ENCODE results near the gene CDK9. TPM values are rescaled to one million over a fixed set of nuclear protein-coding genes. Genes with fewer than 3 reads are reported as not detected.

The CDK9 gene
- total RNA-seq, 4 donors from 2014 or later = 22.3 to 53.2 (median 41.2) TPM

DNA sequence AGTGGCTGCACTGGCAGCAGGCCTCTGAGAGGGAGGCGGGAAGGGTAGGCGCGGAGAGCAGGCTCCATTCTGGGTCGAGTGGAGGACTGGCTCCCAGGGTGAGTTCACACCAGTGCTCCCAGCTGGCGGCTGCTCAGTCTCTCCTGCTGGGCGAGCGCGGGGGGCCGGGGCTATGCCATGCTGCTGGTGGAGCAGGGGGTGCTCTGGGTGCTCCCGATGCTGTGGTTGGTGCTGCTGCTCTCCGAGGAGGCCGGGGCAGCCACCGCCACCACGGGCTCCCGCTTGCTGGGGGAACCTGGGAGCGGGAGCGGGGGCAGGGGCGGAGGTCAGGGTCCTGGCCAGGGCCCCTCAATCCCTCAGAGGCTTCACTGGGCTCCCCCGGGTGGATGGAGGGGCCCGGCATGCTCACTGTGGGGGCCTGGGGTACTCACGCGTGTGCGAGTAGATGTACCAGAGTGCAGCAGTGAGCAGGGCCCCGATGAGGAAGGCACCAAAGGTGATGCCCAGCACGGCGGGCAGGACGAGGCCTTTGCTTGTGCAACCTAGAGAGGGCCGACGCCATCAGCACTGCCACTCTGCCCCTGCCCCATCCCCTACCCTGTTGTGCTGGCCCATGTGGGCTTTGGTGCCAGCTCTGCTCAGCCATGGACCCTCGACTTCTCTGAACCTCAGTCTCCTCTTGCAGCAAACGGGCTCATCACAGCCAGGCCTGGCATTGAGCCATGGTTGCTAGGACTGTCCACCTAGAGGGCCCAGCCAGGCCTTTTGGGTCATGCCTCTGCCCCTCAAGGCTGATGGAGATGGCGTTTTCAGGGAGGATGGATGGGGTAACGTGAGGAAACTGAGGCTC, 29.9 kb downstream of the CDK9 start:
- Histone ChIP-seq H3K27me3 (no peaks in the 10 kb centered on the region), H3K4me1 (peaks cover 0 to 11% (median 0%) of the 10 kb centered on the region in 3 donors), H3K27ac (no peak overlapping the region), H3K9me3 (no peaks in the 10 kb centered on the region), H3K4me3 (no peak overlapping the region), H3K36me3 (peaks cover 23 to 100% (median 26%) of the 10 kb centered on the region in 3 donors)
- no peak for TF ChIP-seq POLR2A (IDR thresholded peaks at IDR 0.05)
- TF ChIP-seq, protein P1, sequence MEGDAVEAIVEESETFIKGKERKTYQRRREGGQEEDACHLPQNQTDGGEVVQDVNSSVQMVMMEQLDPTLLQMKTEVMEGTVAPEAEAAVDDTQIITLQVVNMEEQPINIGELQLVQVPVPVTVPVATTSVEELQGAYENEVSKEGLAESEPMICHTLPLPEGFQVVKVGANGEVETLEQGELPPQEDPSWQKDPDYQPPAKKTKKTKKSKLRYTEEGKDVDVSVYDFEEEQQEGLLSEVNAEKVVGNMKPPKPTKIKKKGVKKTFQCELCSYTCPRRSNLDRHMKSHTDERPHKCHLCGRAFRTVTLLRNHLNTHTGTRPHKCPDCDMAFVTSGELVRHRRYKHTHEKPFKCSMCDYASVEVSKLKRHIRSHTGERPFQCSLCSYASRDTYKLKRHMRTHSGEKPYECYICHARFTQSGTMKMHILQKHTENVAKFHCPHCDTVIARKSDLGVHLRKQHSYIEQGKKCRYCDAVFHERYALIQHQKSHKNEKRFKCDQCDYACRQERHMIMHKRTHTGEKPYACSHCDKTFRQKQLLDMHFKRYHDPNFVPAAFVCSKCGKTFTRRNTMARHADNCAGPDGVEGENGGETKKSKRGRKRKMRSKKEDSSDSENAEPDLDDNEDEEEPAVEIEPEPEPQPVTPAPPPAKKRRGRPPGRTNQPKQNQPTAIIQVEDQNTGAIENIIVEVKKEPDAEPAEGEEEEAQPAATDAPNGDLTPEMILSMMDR (IDR thresholded peaks at IDR 0.05) = no peak
- intact Hi-C loops (cut with DNase I) = no loop called here
- no peak for DNase-seq
- WGBS, 2 donors = 76 to 88% methylated on average over 4 to 6 of the region's 33 CpGs

DNA sequence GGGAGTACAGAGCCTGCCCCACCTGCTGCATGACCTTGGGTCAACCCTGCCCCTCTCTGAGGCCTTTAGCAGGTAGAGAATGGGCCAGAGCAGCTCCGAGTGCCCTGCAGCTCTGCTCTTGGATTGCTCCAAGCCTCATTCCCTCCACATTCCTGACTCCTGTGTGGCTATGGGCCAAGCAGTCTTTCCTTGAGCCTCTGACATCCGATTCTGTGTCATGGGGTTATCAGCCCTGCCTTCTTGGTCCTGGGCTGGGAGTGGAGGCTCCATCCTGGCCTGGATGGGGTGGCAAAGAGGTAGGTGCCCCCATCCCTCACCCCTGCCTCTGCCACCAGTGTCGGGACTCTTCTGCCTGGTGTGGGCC, 30.5 kb downstream of the CDK9 start:
- intact Hi-C loops (cut with DNase I) = no loop called here
- Histone ChIP-seq H3K27ac (no peak overlapping the region), H3K27me3 (no peaks in the 10 kb centered on the region), H3K4me1 (peaks cover 0 to 5% (median 0%) of the 10 kb centered on the region in 3 donors), H3K36me3 (peaks cover 23 to 100% (median 26%) of the 10 kb centered on the region in 3 donors), H3K9me3 (no peaks in the 10 kb centered on the region), H3K4me3 (no peak overlapping the region)
- DNase-seq = no peak
- TF ChIP-seq, protein P1 (IDR thresholded peaks at IDR 0.05) = no peak
- TF ChIP-seq POLR2A (IDR thresholded peaks at IDR 0.05) = no peak
- WGBS, 2 donors = 20% methylated on average over 1 of the region's 3 CpGs; no CpG with 5 or more reads in 1 of the 2 donors

DNA sequence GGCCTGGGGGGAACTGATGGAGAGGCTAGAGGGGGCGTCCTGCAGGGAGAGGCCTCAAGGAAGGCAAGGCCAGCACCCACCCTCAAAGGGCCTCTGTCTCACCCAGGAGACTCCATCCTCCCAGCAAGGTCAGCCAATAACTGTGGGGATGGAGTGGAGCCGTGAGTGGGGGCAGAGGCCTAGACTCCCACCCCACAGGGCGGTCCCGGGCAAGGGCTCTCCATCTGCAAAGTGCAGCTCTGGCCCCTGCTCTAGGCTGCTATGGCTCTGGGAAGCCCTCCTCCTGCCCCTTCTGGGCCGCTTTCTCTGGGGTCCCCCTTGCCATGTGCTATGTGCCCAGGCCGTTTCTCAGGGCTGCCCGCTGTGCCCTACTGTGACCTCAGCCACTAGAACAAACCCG, 30.9 kb downstream of the CDK9 start:
- intact Hi-C loops (cut with DNase I) = no loop called here
- 93% methylated on average over 3 of the region's 8 CpGs; no CpG with 5 or more reads in 1 of the 2 donors for WGBS, 2 donors
- Histone ChIP-seq H3K27ac (no peak overlapping the region), H3K27me3 (no peaks in the 10 kb centered on the region), H3K4me1 (peaks cover 0 to 1% (median 0%) of the 10 kb centered on the region in 3 donors), H3K9me3 (no peaks in the 10 kb centered on the region), H3K4me3 (no peak overlapping the region), H3K36me3 (peaks cover 23 to 98% (median 26%) of the 10 kb centered on the region in 3 donors)
- TF ChIP-seq POLR2A (IDR thresholded peaks at IDR 0.05) = no peak
- TF ChIP-seq, protein P1 (IDR thresholded peaks at IDR 0.05) = no peak
- DNase-seq = no peak

DNA sequence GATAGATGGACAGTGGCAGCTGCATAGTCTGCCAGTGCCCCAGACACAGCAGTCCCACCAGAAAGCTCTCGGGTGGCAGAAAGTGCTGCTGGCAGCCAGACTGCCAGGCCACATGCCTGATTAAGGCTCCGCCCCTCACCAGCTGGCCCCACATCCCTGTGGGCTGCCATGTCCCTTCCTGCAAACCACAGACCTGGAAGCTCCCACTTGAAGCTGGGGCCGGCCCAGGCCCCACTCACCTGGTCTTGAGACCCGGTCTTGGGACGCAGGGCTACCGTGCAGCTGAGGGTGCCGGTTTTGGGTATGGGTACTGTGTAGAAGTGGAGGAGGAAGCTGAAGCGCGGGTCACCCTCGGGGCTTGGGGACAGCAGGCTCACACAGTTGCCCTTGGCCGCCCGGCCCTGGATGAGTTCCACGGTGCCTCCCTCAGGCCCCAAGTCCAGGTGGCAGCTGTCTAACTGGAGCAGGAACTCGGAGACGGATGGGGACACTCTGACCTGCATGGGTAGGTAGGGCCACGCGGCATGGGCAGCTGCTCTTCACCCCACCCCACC, 32.1 kb downstream of the CDK9 start:
- no peaks in the 10 kb centered on the region for H3K9me3 ChIP-seq
- H3K27me3 ChIP-seq = no peaks in the 10 kb centered on the region
- H3K27ac ChIP-seq = no peak overlapping the region
- WGBS, 2 donors = 89 to 92% methylated on average over 3 to 5 of the region's 17 CpGs
- no peak overlapping the region for H3K4me3 ChIP-seq
- intact Hi-C loops (cut with DNase I) = no loop called here
- H3K36me3 ChIP-seq = peaks cover 21 to 86% (median 24%) of the 10 kb centered on the region in 3 donors
- no peaks in the 10 kb centered on the region for H3K4me1 ChIP-seq
- no peak for TF ChIP-seq POLR2A (IDR thresholded peaks at IDR 0.05)
- TF ChIP-seq, protein P1 (IDR thresholded peaks at IDR 0.05) = no peak
- no peak for DNase-seq

DNA sequence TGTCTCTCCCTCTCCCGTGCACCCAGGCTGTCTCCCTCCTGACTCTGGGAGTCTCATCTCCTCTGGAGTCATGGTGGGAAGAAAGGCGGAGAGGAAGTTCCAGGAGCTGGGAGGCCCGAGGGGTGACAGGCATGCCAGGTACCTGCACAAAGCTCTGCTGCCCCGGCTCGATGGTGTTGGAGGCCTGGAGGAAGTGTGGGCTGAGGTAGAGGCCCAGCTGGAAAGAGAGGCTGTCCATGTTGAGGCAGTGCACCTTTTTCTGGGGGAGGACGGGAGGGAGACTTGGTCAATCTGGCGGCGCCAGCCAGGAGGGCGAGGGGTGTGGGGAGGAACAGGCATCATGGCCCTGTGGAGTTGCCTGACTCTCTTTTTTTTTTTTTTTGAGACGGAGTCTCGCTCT, 32.7 kb downstream of the CDK9 start:
- intact Hi-C loops (cut with DNase I) = no loop called here
- peaks cover 14 to 79% (median 19%) of the 10 kb centered on the region in 3 donors for H3K36me3 ChIP-seq
- no peak for DNase-seq
- TF ChIP-seq POLR2A (IDR thresholded peaks at IDR 0.05) = no peak
- TF ChIP-seq, protein P1 (IDR thresholded peaks at IDR 0.05) = no peak
- no peak overlapping the region for H3K27ac ChIP-seq
- WGBS, 2 donors = 87 to 89% methylated on average over 6 to 9 of the region's 11 CpGs
- no peak overlapping the region for H3K4me3 ChIP-seq
- H3K27me3 ChIP-seq = no peaks in the 10 kb centered on the region
- no peaks in the 10 kb centered on the region for H3K9me3 ChIP-seq
- H3K4me1 ChIP-seq = no peaks in the 10 kb centered on the region

Measured in esophagus squamous epithelium (tissue), 5 donors.